ENCODE results near the gene RAB33A.
"Not testable (repeated sequence)": the region's sequence is repeated elsewhere in the genome, so short reads cannot be mapped to it uniquely, and the experiment has no call there.

Gene RAB33A

GRCh38 chrX:130173190-130173895 is 1.6 kb downstream of the RAB33A start:
- peak; percentile 88 for DNase-seq

GRCh38 chrX:130174045-130174704 is 2.4 kb downstream of the RAB33A start:
- DNase-seq, result no peak

GRCh38 chrX:130174937-130175336 is 3.2 kb downstream of the RAB33A start:
- no peak for DNase-seq

- peak; percentile 20 for DNase-seq
These were observed 4.6 kb downstream of the RAB33A start for GRCh38 chrX:130176354-130176776.

GRCh38 chrX:130176942-130177341 is 5.2 kb downstream of the RAB33A start:
- no peak for DNase-seq

GRCh38 chrX:130179170-130179569 is 7.4 kb downstream of the RAB33A start:
- DNase-seq, result no peak

GRCh38 chrX:130179579-130180215 is 7.9 kb downstream of the RAB33A start:
- no peak for DNase-seq

GRCh38 chrX:130184168-130184567 is 12.4 kb downstream of the RAB33A start:
- DNase-seq, result no peak

- no peak for DNase-seq
These were observed 13.1 kb downstream of the RAB33A start for GRCh38 chrX:130184857-130185256.

GRCh38 chrX:130186651-130187050 is 14.9 kb downstream of the RAB33A start:
- DNase-seq, result no peak

GRCh38 chrX:130190801-130191200 is 19.0 kb downstream of the RAB33A start:
- no peak for DNase-seq

- DNase-seq, result no peak
These were observed 24.7 kb downstream of the RAB33A start for GRCh38 chrX:130196466-130196865.

- no peak for DNase-seq
These were observed 25.7 kb downstream of the RAB33A start for GRCh38 chrX:130197464-130197863.

- no peak for DNase-seq
These were observed 32.9 kb downstream of the RAB33A start for GRCh38 chrX:130204647-130205046.

- no peak for DNase-seq
These were observed 39.8 kb downstream of the RAB33A start for GRCh38 chrX:130211415-130212186.

GRCh38 chrX:130212371-130212770 is 40.6 kb downstream of the RAB33A start:
- DNase-seq, result no peak

GRCh38 chrX:130213376-130213775 is 41.6 kb downstream of the RAB33A start:
- DNase-seq, result no peak

- DNase-seq, result no peak
These were observed 44.6 kb downstream of the RAB33A start for GRCh38 chrX:130216320-130216719.

- peak; percentile 41 for DNase-seq
These were observed 53.0 kb downstream of the RAB33A start for GRCh38 chrX:130224810-130225209.

- no peak for DNase-seq
These were observed 57.1 kb downstream of the RAB33A start for GRCh38 chrX:130228871-130229270.

GRCh38 chrX:130231184-130231583 is 59.4 kb downstream of the RAB33A start:
- DNase-seq, result not testable (repeated sequence)

All from MV-4-11 (cell line).